K562 (cell line): ENCODE results near the gene GBA2. TPM values are rescaled to one million over a fixed set of nuclear protein-coding genes. Genes with fewer than 3 reads are reported as not detected.

Experiments
- ATAC-seq: fragments of 200-7000 bp; cut with Tn5 transposase; 3 replicates; pipeline ENCODE4 v1.9.1; 2020; ENCODE audit warnings: moderate library complexity
- BruUV-seq: library from RNA; stranded (reverse); fragments of 400-500 nt; replicated peaks from 2 replicates; lab custom pipeline; 2021; lab: Mats Ljungman, UMichigan
- CTCF ChIA-PET: fragments of 300-600 bp; formaldehyde crosslinking; extraction: SDS; loops from one replicate; lab custom pipeline; 2021; ENCODE audit warnings: low intra/inter-chr PET ratio; lab: Yijun Ruan, JAX
- POLR2A ChIA-PET: fragments of 300-600, 350-650 bp; sonication (Branson Sonifier 250); formaldehyde crosslinking; extraction: SDS; loops from one replicate; lab custom pipeline; 2021; ENCODE audit warnings: antibody characterized with exemption, inconsistent platforms; lab: Yijun Ruan, JAX
- DNase-seq, 4 experiments: peaks; one replicate each; pipeline versions ENCODE4 v3.0.0 to v3.0.0-alpha.2; 2011 to 2018; ENCODE audit warnings: low spot score in 3 of 4, mixed read lengths in 3 of 4; ENCODE audit errors: extremely low read depth in 1 of 4
- FAIRE-seq: peaks from 2 replicates; lab custom pipeline; 2011; peaks lifted over from hg19 to GRCh38; lab: Jason Lieb, UNC
- H2AFZ ChIP-seq: 2 replicates; pipeline ENCODE4 v1.6.0; 2011; ENCODE audit warnings: low read depth, low read length, control low read depth, inconsistent platforms
- H3K27ac ChIP-seq: fragments of 200-600 bp; 3 replicates; pipeline ENCODE4 v1.8.0; 2011; ENCODE audit warnings: low read depth, mild to moderate bottlenecking, control low read depth, inconsistent platforms, low read length, moderate library complexity, mixed read lengths; ENCODE audit errors: extremely low read depth
- H3K27me3 ChIP-seq, 2 experiments: fragments of 300-600 bp in 1 of 2; 2 replicates in 1 of 2; 3 replicates in 1 of 2; pipeline versions ENCODE4 v1.6.0 to v1.8.0; 2011; ENCODE audit warnings: inconsistent platforms in 2 of 2, low read length in 2 of 2, mild to moderate bottlenecking in 1 of 2, mixed read lengths in 1 of 2, moderate library complexity in 1 of 2; ENCODE audit not compliant: control insufficient read depth in 2 of 2, insufficient read depth in 2 of 2
- H3K36me3 ChIP-seq: fragments of 300-600 bp; 3 replicates; pipeline ENCODE4 v1.8.0; 2011; ENCODE audit warnings: mild to moderate bottlenecking, low read length, inconsistent platforms; ENCODE audit not compliant: control insufficient read depth, insufficient read depth
- H3K4me1 ChIP-seq, 2 experiments: fragments of 200-600 bp in 1 of 2; replicated peaks in 1 of 2; 2 replicates in 1 of 2; 3 replicates in 1 of 2; pipeline versions ENCODE4 v1.5.1 to v1.8.0; 2011; ENCODE audit warnings: inconsistent platforms in 2 of 2, low read length in 2 of 2, mild to moderate bottlenecking in 1 of 2, mixed read lengths in 1 of 2, moderate library complexity in 1 of 2; ENCODE audit not compliant: control insufficient read depth in 2 of 2, insufficient read depth in 2 of 2
- H3K4me2 ChIP-seq: 2 replicates; pipeline ENCODE4 v1.6.1; 2011; ENCODE audit warnings: low read length, control low read depth, inconsistent platforms, mixed read lengths; ENCODE audit not compliant: insufficient read depth
- H3K4me3 ChIP-seq: fragments of 200-600 bp; sonication (generic), shearing (Covaris generic); 2 replicates; pipeline ENCODE4 v1.5.1; 2016; ENCODE audit warnings: control low read depth, inconsistent platforms
- H3K79me2 ChIP-seq: fragments of 200-600 bp; 3 replicates; pipeline ENCODE4 v1.8.0; 2011; ENCODE audit warnings: low read length, inconsistent platforms; ENCODE audit not compliant: control insufficient read depth, insufficient read depth
- H3K9ac ChIP-seq, 2 experiments: 2 replicates each; pipeline versions ENCODE4 v1.6.0 to v1.6.1; 2011; ENCODE audit warnings: low read depth in 2 of 2, low read length in 2 of 2, control low read depth in 1 of 2, inconsistent platforms in 1 of 2, mild to moderate bottlenecking in 1 of 2, mixed read lengths in 1 of 2; ENCODE audit not compliant: insufficient read depth in 1 of 2
- H3K9me1 ChIP-seq: one replicate; pipeline ENCODE4 v1.6.0; 2011; ENCODE audit warnings: inconsistent platforms, mild to moderate bottlenecking, low read length, moderate library complexity; ENCODE audit not compliant: control insufficient read depth, insufficient read depth
- H3K9me3 ChIP-seq: replicated peaks from 2 replicates; pipeline ENCODE4 v1.5.1; 2011; ENCODE audit warnings: low read depth, low read length, inconsistent platforms; ENCODE audit not compliant: control insufficient read depth, insufficient read depth
- H4K20me1 ChIP-seq: replicated peaks from 2 replicates; pipeline ENCODE4 v1.6.1; 2011; ENCODE audit warnings: low read length, inconsistent platforms, mixed read lengths; ENCODE audit not compliant: control insufficient read depth, insufficient read depth
- ARID1B ChIP-seq: fragments of 450-650 bp; IDR thresholded peaks from 2 replicates; pipeline ENCODE4 v1.6.1; 2016; ENCODE audit warnings: antibody characterized with exemption, mild to moderate bottlenecking, inconsistent platforms
- ATF1 ChIP-seq, 2 experiments: fragments of 450-650 bp in 1 of 2; IDR thresholded peaks; 2 replicates each; pipeline ENCODE4 v1.6.1; 2016; ENCODE audit warnings: missing compliant biosample characterization in 1 of 2, missing genetic modification characterization in 1 of 2
- BCLAF1 ChIP-seq, 2 experiments: fragments of 450-650 bp in 1 of 2; IDR thresholded peaks; 2 replicates each; pipeline ENCODE4 v1.6.1; 2011 to 2017; ENCODE audit warnings: low read depth in 2 of 2, antibody characterized with exemption in 1 of 2, borderline replicate concordance in 1 of 2, low read length in 1 of 2, mild to moderate bottlenecking in 1 of 2, mixed read lengths in 1 of 2; ENCODE audit not compliant: control insufficient read depth in 1 of 2
- BRD9 ChIP-seq: fragments of 450-650 bp; IDR thresholded peaks from 2 replicates; pipeline ENCODE4 v1.6.1; 2018; ENCODE audit warnings: low read depth; ENCODE audit not compliant: partially characterized antibody
- MEF2A ChIP-seq: IDR thresholded peaks from 2 replicates; pipeline ENCODE4 v1.6.1; 2011; ENCODE audit warnings: low read depth, mild to moderate bottlenecking, low read length, moderate library complexity; ENCODE audit not compliant: control insufficient read depth
- POLR2B ChIP-seq: fragments of 450-650 bp; IDR thresholded peaks from 2 replicates; pipeline ENCODE4 v1.6.1; 2018; ENCODE audit warnings: low read depth; ENCODE audit not compliant: partially characterized antibody
- RERE ChIP-seq: sonication (generic); formaldehyde crosslinking; IDR thresholded peaks from 2 replicates; pipeline ENCODE4 v1.8.0; 2023; ENCODE audit warnings: missing genetic modification reagents, mild to moderate bottlenecking, borderline replicate concordance
- SLC30A9 ChIP-seq: fragments of 250-450 bp; sonication (Bioruptor Pico); IDR thresholded peaks from 2 replicates; pipeline ENCODE4 v1.8.0; 2022; ENCODE audit warnings: mild to moderate bottlenecking, moderate library complexity
- U2AF1 ChIP-seq: fragments of 200-400 bp; formaldehyde crosslinking; optimal IDR thresholded peaks from 2 replicates; pipeline ENCODE3; 2017; ENCODE audit warnings: mild to moderate bottlenecking, low read depth, low read length, moderate library complexity
- ZNF280B ChIP-seq: fragments of 250-450 bp; sonication (Bioruptor Pico); IDR thresholded peaks from 2 replicates; pipeline ENCODE4 v1.5.1; 2021; ENCODE audit warnings: mild to moderate bottlenecking
- ZNF282 ChIP-seq: sonication (generic); formaldehyde crosslinking; IDR thresholded peaks from 2 replicates; pipeline ENCODE4 v1.8.1; 2023; ENCODE audit warnings: missing genetic modification reagents
- ZNF408 ChIP-seq: fragments of 250-450 bp; sonication (Bioruptor Pico); IDR thresholded peaks from 2 replicates; pipeline ENCODE4 v1.4.0; 2020; ENCODE audit warnings: low read depth, mild to moderate bottlenecking, moderate library complexity
- WGBS: fragments of 100-300 bp; shearing (Covaris generic); methylation state at CpG from one replicate; pipeline ENCODE4 v1.1.6; 2016; ENCODE audit warnings: low coverage, mixed read lengths; ENCODE audit not compliant: insufficient coverage; ENCODE audit errors: missing lambda C conversion rate; 5-methylcytosine and 5-hydroxymethylcytosine counted together
- in situ Hi-C: fragments of 300-500 bp; cut with MboI; formaldehyde crosslinking; loops from 4 replicates; pipeline ENCODE4 v1.15.0; 2018; ENCODE audit warnings: inconsistent platforms, mixed read lengths
- intact Hi-C: fragments of 100-400 bp; cut with micrococcal nuclease; formaldehyde crosslinking; loops from 2 replicates; pipeline ENCODE4 v1.14.2; 2022
- polyA plus RNA-seq, 8 experiments: library from polyadenylated mRNA; depleted of rRNA in 4 of 8; stranded (reverse) in 5 of 8; unstranded in 3 of 8; fragments of >200 nt; fragmentation: Nextera tagmentation in 2 of 8; fragmentation: Illumina TruSeq in 1 of 8; extraction: Ambion mirVana in 2 of 8; extraction: Trizol in 1 of 8; gene quantifications; 2 replicates each; pipeline versions ENCODE4 v1.2.1 to v1.2.3, GENCODE V29; 2011 to 2014; ENCODE audit warnings: inconsistent platforms in 1 of 8, missing spikeins in 1 of 8
- total RNA-seq, 7 experiments: library from RNA; depleted of rRNA in 6 of 7; stranded (reverse); fragments of >200 nt in 6 of 7; fragmentation: Illumina TruSeq in 2 of 7; extraction: Trizol in 2 of 7; gene quantifications; 2 replicates each; pipeline versions ENCODE4 v1.2.1 to v1.2.3, GENCODE V29; 2011 to 2021; ENCODE audit warnings: low replicate concordance in 1 of 7

Gene GBA2
- total and polyA plus RNA-seq, 9 of the 15 experiments (the other 6 are each of a cell fraction or from before 2014, with no cell fraction given), result 14.1 to 60.4 (median 32.1) TPM

- Histone ChIP-seq H3K9me1 (no peaks in the 10 kb centered on the region), H2AFZ (no peak overlapping the region), H4K20me1 (0 out of 2 replicates have a peak, but pooled peaks cover 2% of the 10 kb centered on the region), H3K27ac (no peak overlapping the region), H3K4me2 (no peak overlapping the region), H3K9me3 (no peaks in the 10 kb centered on the region), H3K4me1 (peaks cover 9 to 17% of the 10 kb centered on the region in 2 experiments), H3K4me3 (no peak overlapping the region), H3K79me2 (peaks cover 30% of the 10 kb centered on the region), H3K27me3 (no peaks in the 10 kb centered on the region), H3K36me3 (peaks cover 31% of the 10 kb centered on the region; the same call in 2 of the 3 replicates), H3K9ac (no peak overlapping the region)
- no peak for ATAC-seq
- BruUV-seq, result no TSS peak
- no peak for DNase-seq
- POLR2A ChIA-PET, result interaction anchor here (0.8 to 1.1 kb wide), 2 partner anchors 16 to 17 kb away, joined by 3 to 6 read pairs; no protein-coding TSS in a partner anchor
- in situ Hi-C loops, result no loop called here
- CTCF ChIA-PET, result no interaction called here
- 72% methylated on average over 4 of the region's 5 CpGs for WGBS
- no peak for FAIRE-seq
- intact Hi-C loops, result no loop called here
- TF ChIP-seq ZNF282 (CRISPR knock-in tag), result no peak
- no peak for TF ChIP-seq U2AF1
- no peak for TF ChIP-seq BCLAF1 (IDR thresholded peaks at IDR 0.05; ENCODE audit: borderline replicate concordance in 1 of 2, control insufficient read depth in 1 of 2, low read depth in 2 of 2, low read length in 1 of 2)
- TF ChIP-seq ATF1 (CRISPR knock-in tag; IDR thresholded peaks at IDR 0.05), result no peak
- TF ChIP-seq ATF1 (tag; IDR thresholded peaks at IDR 0.05), result no peak
- no peak for TF ChIP-seq ARID1B
- TF ChIP-seq POLR2B, result no peak
- no peak for TF ChIP-seq SLC30A9 (CRISPR knock-in tag)
- no peak for TF ChIP-seq BRD9
- TF ChIP-seq ZNF408 (CRISPR knock-in tag), result no peak
- TF ChIP-seq MEF2A, result no peak
- no peak for TF ChIP-seq RERE
- TF ChIP-seq ZNF280B, result no peak
Observed at GRCh38 chr9:35753466-35753865, 4.4 kb upstream of the GBA2 start.
